GM04504 (cell line): ENCODE data around the gene SNX4.
A peak's percentile ranks its signal among the peaks of the same experiment; 100 is the strongest.
"Not testable (repeated sequence)": the region's sequence is repeated elsewhere in the genome, so short reads cannot be mapped to it uniquely, and the experiment has no call there.

Experiments
- DNase-seq: peaks from one replicate; pipeline ENCODE4 v3.0.0-alpha.2; 2012; ENCODE audit warnings: low read depth

Gene SNX4

DNA sequence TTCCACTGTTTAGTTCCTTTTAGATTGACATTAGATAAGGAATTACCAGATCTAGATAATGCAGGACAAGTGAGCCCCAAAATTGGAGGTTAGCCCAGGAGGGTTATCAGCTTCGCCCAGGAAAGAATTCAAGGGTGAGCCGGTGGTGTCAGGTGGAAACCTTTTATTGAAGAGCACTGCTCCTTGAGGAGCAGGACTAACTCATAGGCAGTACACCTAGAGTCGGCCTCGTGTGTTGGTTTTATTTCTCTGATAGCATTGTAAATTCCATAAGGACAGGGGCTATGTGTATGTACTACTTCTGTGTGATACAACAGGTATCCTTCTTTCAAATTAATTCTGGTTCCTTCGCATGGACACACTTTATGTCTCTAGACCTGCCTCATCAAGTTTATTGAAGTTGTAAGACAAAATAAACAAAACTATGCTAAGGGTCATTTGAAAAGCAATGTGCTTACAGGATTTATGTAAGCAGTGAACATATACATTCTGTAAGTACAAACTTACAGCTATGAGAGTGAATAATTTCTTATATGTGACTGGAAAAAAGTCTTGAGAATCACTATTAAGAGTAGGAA, 57.2 kb downstream of the SNX4 start:
- DNase-seq = no peak

DNA sequence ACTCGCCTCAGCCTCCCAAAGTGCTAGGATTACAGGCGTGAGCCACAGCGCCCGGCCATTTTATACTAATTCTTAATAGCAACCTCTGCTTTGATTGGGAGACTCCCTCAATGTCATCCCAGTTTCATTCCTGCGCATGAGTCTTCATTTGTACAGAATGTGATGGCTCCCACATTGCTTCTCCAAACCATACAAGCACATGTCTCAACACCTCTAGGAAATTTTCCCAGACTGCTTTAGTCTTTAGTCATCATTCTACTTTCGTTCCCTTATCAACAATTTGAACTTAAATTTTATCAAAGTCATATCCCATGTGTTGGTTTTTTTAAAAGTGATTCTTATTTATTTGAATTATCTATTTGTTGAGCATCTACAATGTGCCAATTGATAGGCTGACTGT, 58.1 kb downstream of the SNX4 start:
- no peak for DNase-seq

DNA sequence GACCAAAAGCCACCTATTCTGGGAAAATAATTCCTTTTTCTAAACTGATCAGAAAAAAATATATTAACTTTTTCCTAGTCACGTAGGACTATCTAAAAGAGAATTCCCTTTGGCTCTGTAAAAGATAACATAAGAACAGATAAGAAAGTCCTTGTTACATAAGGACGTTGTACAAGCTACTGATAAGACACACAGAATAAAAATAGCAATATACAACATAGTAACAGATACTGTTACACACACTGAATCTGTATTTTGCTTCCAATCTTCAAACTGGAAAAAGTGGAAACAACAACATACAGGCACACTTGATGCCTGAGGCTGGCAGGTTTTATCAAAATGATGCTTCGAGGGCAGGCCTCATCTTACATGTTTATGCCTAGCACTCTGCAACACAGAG, 59.8 kb downstream of the SNX4 start:
- DNase-seq = no peak

DNA sequence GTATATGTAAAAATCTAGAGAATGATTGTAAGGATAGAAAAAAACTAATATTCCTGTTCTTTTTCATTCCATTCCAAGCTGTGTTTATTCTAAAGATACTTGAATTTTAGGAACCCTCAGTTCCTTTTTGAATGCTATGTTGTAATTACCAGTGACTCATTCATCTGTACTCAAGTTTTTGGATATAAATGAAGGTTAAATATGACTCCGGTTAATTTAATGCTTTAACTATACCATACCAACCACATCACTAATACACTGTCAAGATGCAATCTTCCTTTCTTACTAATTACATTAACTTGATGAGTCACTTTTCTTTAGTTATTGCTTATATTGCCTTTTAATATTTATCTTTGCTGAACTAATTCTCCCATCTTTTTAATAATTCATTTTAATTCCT, 76.1 kb downstream of the SNX4 start:
- DNase-seq = peak; percentile 44

DNA sequence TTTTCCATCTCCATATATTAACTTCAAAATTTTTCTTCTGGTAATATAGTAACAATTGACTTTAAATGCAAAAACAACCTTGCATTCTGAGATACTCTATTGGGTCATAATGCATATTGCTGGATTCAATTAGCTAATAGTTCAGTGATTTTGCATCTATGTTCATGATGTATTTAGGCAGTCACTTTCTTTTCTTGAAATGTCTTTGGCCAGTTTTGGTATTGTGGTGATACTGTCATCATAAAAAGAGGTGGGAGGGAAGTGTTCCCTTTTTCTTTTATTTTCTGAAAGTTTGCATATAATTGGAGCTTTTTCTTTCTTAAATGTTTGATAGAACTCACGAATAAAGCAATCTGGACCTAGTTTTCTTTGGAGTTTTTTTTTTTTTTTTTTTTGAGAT, 77.5 kb downstream of the SNX4 start:
- DNase-seq = no peak

DNA sequence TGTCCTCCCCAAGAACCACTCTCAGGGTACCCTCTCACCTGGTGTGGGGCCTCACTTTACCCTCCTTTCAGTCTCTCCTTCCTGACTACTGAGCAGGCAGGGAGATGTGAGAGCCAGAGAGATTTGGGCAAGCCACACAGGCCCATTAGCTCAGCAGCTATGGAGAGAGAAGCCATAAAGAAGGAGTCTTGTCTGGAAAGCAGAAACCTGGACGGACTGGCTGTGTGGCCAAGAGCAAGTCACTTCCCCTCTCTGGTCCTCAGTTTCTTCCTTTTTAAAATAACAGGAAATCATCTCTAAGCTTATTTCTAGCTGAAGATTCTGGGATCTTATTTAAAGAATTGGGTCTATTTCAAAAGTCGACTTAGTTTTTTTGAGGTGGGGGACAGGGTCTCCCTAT, 79.0 kb downstream of the SNX4 start:
- DNase-seq = no peak

DNA sequence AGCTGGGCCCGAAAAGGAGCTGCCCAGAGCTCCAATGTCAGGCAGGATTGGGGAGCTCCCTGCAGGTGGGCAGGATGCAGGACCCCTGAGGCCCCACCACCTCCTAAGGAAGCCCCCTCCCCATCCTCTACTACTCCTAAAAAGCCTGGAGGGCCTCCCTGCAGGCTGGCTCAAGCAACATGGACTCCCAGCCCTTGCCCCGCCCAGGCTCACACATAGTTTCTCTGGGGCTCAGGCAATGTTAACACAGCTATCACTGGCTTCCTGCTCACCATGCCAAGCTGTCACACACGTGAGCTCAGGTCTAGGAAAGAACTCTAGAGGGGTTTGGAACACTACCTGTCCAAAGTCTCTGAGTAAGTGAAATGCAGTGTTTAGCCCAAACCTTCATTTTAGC, 79.4 kb downstream of the SNX4 start:
- no peak for DNase-seq

DNA sequence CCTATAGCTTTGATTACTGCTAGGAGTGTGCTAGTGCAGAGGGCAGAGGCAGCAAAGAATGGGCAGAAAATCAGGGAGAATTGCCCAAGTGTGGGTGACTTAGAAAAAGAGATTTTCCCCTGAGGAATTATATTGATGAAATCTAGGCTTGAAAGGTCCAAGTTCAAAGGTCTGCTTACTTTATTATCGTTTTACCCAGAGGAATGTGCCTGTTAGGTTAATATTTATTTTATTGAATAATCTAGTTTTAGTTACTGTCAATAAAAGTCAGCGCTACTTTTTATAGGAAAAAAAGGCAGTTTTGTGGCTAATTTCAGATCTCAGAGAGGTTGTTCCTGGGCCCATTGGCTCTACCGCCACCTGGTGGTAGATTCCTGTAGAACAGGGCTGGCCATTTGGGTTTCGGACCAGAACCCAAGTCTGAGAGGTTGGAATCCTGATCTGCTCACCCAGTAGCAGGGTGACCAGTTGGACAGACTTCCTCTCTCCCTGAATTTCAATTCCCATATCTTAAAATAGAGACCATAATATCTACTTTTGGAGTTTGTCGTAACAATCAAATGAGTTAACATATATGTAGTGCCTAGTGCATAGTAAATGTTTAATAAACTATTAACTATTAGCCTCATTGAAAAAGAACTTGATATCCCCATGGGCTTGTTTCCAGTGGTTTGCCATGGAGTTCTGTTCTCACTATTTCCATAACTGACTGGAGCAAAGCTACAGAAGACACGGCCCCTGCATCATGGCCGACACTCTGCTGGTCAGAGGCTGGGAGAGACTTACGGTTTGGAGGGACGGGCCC, 82.2 kb downstream of the SNX4 start:
- no peak for DNase-seq

DNA sequence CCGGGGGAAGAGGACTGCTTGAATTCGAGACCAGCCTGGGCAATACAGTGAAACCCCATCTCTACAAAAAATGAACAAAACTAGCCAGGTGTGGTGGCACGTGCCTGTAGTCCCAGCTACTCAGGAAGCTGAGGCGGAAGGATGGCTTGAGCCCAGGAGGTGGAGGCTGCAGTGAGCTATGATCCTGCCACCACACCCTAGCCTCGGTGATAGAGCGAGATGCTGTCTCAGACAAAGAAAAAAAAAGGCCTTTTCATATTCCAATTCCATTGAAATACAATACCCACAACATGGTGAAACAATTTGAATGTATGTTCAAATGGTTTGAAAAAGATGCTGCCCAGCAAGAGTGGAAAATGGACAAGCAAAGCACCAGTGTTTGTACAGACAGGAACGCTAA, 83.1 kb downstream of the SNX4 start:
- DNase-seq = no peak

DNA sequence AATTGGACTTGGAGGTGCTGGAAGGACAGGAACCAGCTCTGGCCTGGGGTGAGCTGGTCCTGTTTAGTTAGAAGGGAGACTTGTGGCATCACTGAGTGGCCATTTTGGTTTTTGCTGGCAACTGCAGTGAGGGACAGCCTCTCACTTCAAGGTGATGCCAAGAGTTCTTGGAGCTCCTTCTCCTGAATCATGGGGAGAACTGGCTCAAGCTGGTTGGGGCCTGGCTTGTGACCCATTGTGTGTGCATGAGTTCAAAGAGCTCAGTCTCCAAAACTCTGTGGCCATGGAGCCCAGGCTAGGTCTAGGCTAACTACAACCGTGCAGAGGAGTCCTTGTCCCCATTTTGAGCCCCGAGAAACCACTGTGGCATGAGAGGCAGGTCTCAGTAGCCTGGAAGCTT, 84.8 kb downstream of the SNX4 start:
- no peak for DNase-seq

DNA sequence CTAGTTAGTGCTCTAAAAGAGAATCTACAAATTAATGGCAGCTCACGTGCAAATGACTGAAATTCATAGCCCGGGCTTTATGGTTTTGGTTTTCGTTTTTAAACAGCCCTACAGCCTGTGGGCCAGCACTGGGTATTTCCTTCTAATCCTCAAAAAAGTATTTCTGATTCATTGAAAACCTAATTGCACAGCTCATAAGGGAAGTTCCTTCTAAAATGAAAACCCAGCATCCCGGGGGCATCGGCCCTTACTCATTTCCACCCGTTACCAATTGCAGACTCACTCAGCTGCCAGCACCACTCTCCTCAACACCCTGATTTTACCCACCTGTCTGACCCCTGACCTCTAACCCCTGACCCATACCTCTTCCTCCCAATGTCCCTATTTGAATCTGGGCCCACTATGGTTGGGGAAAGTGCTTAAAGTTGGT, 85.4 kb downstream of the SNX4 start:
- DNase-seq = no peak

DNA sequence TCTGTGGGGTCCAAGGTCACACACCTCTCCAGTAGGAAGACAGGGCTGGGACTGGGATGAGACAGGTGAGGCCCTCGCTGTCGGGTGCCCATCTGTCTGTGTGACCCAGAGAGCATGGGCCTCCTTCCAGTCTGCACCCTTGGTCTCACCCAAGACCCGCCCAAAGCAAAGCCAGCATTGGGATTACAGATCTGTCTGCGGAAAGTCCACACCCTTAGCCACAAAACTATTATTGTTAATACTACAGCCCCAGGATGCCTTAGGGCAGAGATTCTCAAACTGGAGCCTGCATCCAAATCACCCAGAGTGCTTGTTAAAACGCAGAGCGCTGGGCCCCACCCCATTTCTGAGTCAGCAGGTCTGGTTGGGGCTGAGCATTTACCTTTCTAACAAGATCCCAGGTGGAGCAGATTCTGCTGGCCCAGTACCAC, 86.4 kb downstream of the SNX4 start:
- no peak for DNase-seq

DNA sequence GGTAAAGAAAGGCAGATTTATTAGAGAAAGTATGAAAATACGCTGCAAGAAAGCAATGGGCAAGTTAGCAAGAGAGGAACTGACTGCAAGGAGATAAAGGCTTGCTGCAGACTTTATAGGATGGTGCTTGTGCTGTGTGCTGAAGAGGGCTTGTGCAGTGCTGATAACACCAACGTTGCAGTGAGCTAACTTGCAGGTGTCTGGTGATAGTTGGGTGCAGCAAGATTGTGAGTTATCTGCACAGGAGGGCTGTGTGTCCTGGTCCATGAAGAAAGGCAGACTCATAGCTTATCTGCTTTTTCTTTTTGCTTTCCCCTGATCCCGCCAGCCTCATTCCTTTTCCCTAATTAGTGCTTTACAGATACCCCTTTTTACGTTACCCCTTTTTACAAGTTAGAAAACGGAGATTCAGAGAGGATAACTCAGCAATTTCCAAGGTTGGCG, 86.9 kb downstream of the SNX4 start:
- no peak for DNase-seq

DNA sequence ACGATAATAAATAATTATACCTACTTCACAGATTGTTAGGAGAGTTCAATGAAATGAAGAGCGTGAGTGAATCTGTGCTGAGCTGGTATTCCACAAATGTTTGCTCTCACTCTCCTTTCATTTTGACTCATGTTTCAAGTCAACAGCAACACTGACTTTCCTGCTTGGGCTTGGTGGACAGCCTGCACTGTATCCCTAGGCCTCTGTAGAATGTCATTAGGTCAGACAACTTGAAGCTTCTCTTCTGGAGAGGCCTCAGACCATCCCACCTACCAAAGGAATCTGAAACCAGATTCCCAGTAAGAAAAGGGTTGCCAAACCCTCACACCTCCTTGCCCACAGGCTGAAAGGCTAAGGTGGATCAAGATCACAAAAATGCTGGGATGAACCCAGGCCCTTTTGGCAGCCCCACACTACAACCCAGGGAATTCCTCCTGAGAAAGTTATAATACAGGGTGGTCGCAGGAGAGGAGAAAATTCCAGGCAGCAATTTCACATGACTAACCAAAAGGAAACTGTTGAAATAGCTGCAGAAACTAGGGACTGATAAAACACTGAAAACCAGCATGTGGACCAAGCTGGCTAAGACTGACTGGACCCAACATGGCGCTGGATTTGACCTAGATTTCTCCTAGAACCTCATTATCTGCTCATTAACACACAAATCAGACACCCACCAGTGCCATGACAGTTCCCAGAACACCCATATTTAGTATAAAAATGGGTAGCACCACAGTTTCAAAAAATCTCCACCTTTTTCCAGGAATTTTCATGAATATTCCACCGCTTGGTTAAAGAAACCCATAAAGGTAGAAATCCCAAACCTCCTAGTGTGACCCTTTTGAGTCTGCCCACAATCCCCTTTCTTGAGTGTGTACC, 87.9 kb downstream of the SNX4 start:
- DNase-seq = no peak

DNA sequence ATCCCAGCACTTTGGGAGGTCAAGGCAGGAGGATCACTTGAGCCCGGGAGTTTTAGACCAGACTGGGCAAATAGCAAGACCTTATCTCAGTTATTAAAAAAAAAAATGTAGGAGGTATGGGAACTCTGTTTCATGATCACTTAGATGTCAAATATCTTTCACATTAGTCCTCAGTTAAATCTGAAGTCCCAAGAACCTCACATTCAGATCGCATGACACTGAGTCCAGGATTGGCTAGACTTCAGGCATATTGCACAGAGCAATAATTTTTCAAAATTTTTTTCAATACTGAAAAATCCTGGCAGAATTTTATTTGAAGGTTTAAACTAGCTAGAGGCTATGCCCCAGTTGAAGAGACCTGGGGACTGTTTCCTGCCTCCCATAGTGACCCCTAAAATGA, 88.6 kb downstream of the SNX4 start:
- no peak for DNase-seq

DNA sequence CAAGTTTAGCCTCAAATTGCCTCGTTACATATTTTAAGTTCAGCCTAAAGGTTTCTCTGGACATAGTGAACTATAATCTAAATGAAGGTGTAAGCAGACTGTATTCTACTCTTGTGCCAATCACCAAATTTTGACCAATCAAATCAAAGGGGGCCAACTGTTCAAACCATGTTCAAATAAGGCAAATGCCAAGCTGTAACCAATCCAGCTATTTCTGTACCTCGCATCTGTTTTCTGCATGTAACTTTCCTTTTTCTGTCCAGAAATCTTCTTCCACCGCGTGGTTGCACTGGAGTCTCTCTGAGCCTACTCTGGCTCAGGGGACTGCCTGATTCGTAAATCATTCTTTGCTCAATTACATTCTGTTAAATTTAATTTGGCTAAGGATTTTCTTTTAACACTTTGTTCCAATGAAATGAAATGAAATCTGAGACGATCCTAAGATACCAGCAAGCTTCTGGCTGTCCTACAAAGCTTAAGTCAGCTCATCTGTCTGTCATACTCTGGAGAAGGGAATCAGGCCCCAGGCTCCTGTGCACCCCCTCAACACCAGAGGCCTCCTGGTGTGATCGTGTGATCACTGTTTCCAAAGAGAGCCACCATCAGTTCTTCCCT, 91.7 kb downstream of the SNX4 start:
- no peak for DNase-seq

DNA sequence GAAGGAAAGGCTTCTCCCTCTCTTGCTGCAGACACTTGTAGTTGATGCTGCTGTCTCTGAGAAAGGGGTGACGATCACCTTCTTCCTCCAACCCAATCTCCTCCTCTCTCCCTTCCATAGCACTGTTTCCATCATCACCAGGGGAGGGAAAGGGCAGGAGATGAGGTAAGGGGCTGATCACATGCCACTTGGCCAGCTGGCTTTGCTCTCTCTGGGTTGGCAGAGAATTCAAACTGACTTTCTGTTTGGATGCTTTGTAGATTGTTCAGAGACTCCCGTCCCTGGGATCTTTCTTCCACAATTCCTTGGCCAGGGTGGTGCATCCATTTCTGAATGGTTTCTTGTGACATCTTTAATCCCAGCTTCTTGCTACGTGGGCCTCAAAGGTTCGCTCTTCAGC, 101.7 kb downstream of the SNX4 start:
- no peak for DNase-seq

DNA sequence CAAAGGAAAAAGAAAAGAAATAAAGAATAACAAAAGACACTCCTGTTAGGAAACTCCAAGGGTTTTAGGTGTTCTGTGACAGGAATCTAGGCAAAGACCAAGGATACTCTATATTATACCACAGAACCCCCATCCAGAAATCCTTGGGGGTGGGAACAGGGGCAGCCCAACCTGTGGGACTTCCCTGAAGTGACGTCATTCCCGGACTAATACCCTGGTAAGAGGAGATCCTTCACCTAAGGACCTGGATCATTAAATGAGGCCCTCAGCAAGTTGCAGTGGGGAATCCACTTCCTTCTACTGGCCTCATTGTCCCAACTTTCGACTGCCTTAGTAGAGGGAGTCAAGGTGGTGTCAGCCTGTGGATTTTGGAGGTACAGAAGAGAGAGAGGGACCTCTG, 103.8 kb downstream of the SNX4 start:
- no peak for DNase-seq

DNA sequence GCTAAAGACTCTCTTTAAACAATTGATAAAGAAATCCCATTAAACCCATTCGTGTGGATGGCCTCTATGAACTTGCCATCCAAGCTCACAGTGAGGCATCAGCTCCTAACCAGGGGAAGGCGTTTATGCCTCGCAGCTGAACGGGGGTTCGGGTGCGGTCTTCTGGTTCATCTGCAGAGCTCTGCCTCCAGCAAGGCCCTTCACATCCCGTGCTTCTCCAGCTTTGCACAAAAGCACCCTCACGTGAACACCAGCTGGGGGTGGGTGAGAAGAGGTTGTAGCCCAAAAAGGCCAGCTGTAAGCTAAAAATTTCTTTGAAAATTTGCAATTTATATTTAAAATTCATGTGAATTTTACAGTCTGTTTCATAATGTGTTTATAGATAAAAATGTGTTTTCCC, 105.3 kb downstream of the SNX4 start:
- DNase-seq = no peak

DNA sequence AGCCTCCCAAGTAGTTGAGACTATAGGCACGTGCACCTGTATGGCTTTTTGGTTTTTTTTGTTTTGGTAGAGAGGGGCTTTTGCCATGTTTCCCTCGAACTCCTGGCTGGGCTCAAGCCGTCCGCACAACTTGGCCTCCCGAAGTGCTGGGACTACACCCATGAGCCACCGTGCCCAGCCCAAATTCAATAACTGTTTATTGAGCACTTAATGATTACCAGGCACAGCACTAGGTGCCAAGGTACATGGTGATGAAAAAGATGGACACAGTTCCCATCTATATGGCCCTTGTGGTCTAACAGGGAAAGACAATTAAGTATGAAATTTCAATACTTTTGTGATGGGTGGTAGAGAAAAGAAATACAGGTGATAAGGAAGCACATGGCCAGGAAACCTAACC, 109.1 kb downstream of the SNX4 start:
- no peak for DNase-seq

DNA sequence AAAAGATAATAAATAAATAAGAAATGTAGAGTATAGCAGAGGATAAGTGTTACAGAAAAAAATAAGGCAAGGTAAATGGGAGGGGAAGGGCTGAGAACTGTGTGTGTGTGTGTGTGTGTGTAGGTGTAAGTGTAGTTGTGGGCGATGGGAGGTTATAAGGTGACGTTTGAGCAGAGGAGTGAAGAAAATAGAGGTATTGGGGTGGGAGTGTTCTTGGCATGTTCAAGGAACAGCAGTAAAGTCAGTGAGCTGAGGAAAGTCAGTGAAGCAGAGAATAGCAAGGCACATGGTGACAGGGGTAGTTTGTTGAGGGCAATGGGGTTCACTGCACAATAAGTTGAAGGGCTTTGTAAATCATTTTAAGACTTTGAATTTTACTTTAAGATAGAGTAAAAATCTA, 113.9 kb downstream of the SNX4 start:
- no peak for DNase-seq

DNA sequence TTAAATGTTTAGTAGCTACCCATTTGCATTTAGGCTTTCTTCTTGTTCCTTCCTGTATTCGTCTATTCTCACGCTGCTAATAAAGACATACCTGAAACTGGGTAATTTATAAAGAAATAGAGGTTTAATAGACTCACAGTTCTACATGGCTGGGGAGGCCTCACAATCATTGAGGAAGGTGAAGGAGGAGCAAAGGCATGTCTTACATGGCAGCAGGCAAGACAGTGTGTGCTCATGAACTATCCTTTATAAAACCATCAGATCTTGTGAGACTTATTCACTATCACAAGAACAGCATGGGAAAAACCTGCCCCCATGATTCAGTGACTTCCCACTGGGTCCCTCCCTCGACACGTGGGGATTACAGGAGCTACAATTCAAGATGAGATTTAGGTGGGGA, 114.5 kb downstream of the SNX4 start:
- DNase-seq = not testable (repeated sequence)

DNA sequence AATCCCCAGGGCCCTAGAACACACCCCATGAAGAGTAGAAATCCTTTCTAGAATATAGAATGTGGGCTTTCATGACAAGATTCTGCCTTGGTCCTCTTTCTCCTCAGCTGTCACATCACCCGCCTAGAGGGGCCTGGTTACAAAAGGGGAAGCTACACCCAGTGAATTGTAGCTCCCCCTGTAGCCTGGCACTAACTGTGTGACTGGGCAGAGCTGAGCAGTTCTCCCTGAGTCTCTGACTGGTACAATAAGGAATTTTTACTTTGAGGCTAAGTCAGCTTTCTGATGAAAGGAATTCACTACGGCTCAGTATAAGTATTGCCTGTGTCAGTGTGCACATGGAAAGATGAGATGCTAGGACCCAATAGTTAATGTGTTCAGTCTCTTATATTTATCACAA, 116.2 kb downstream of the SNX4 start:
- no peak for DNase-seq
